WTC11 (cell line): ENCODE data around the gene PARL. TPM values are rescaled to one million over a fixed set of nuclear protein-coding genes. Genes with fewer than 3 reads are reported as not detected.

Experiments
- ATAC-seq: fragments of 200-7000 bp; cut with Tn5 transposase; 2 replicates; pipeline ENCODE4 v1.10.0; 2021; ENCODE audit warnings: mild to moderate bottlenecking, moderate library complexity
- CTCF ChIA-PET: fragments of 300-600 bp; sonication (Branson Sonifier 250); formaldehyde crosslinking; loops from one replicate; lab custom pipeline; 2021; ENCODE audit warnings: antibody characterized with exemption; lab: Charles Lee
- POLR2A ChIA-PET: fragments of 350-600 bp; sonication (Branson Sonifier 250); formaldehyde crosslinking; loops from one replicate; lab custom pipeline; 2021; ENCODE audit warnings: antibody characterized with exemption; lab: Charles Lee
- DNase-seq: peaks from one replicate; pipeline ENCODE4 v3.0.0; 2021; ENCODE audit warnings: low spot score
- H3K27ac Mint-ChIP-seq: 2 replicates; pipeline ENCODE4 v1.8.0; 2021; ENCODE audit warnings: mixed read lengths
- H3K27me3 Mint-ChIP-seq: 2 replicates; pipeline ENCODE4 v1.8.0; 2021; ENCODE audit warnings: low read depth, mild to moderate bottlenecking, moderate library complexity, mixed read lengths
- H3K36me3 Mint-ChIP-seq: 2 replicates; pipeline ENCODE4 v1.8.0; 2021; ENCODE audit warnings: mixed read lengths
- H3K4me1 Mint-ChIP-seq: 2 replicates; pipeline ENCODE4 v1.8.0; 2022; ENCODE audit warnings: mixed read lengths
- H3K4me3 Mint-ChIP-seq: 2 replicates; pipeline ENCODE4 v1.8.0; 2021; ENCODE audit warnings: mild to moderate bottlenecking, moderate library complexity, mixed read lengths
- H3K9me3 Mint-ChIP-seq: 2 replicates; pipeline ENCODE4 v1.8.0; 2021; ENCODE audit warnings: mixed read lengths
- ATF2 ChIP-seq: sonication (generic); formaldehyde crosslinking; IDR thresholded peaks from 2 replicates; pipeline ENCODE4 v1.8.1; 2022; ENCODE audit warnings: low read depth, missing genetic modification reagents, borderline replicate concordance
- CBFB ChIP-seq: sonication (generic); formaldehyde crosslinking; IDR thresholded peaks from 2 replicates; pipeline ENCODE4 v1.8.1; 2022; ENCODE audit warnings: mild to moderate bottlenecking, low read depth, missing genetic modification reagents
- CDX4 ChIP-seq: fragments of 250-450 bp; sonication (Bioruptor Pico); IDR thresholded peaks from 2 replicates; pipeline ENCODE4 v1.9.0; 2021; ENCODE audit warnings: moderate library complexity, mild to moderate bottlenecking, inconsistent platforms, borderline replicate concordance
- CREM ChIP-seq: sonication (generic); formaldehyde crosslinking; IDR thresholded peaks from 2 replicates; pipeline ENCODE4 v1.8.1; 2022; ENCODE audit warnings: mild to moderate bottlenecking, missing genetic modification reagents, moderate library complexity
- CTCF ChIP-seq: fragments of 200-600 bp; IDR thresholded peaks from 2 replicates; pipeline ENCODE4 v1.8.0; 2022; ENCODE audit warnings: antibody characterized with exemption
- E2F1 ChIP-seq: sonication (generic); formaldehyde crosslinking; IDR thresholded peaks from 2 replicates; pipeline ENCODE4 v1.8.0; 2022; ENCODE audit warnings: mild to moderate bottlenecking, missing genetic modification reagents
- E2F5 ChIP-seq: sonication (generic); formaldehyde crosslinking; IDR thresholded peaks from 2 replicates; pipeline ENCODE4 v1.8.1; 2022; ENCODE audit warnings: mild to moderate bottlenecking, moderate library complexity, missing genetic modification reagents
- ESRRA ChIP-seq: sonication (generic); formaldehyde crosslinking; IDR thresholded peaks from 2 replicates; pipeline ENCODE4 v1.8.1; 2022; ENCODE audit warnings: mild to moderate bottlenecking, missing genetic modification reagents, borderline replicate concordance
- FOXK1 ChIP-seq: sonication (generic); formaldehyde crosslinking; IDR thresholded peaks from 2 replicates; pipeline ENCODE4 v1.8.0; 2022; ENCODE audit warnings: mild to moderate bottlenecking, moderate library complexity, missing genetic modification reagents
- IRF1 ChIP-seq: sonication (generic); formaldehyde crosslinking; IDR thresholded peaks from 2 replicates; pipeline ENCODE4 v1.8.0; 2023; ENCODE audit warnings: missing genetic modification reagents
- JAZF1 ChIP-seq: fragments of 250-450 bp; sonication (Bioruptor Pico); IDR thresholded peaks from 2 replicates; pipeline ENCODE4 v1.9.0; 2021; ENCODE audit warnings: moderate library complexity, mild to moderate bottlenecking, inconsistent platforms
- JUN ChIP-seq: sonication (generic); formaldehyde crosslinking; IDR thresholded peaks from 2 replicates; pipeline ENCODE4 v1.8.0; 2023; ENCODE audit warnings: mild to moderate bottlenecking, missing genetic modification reagents
- MLX ChIP-seq: sonication (generic); formaldehyde crosslinking; IDR thresholded peaks from 2 replicates; pipeline ENCODE4 v1.8.1; 2023; ENCODE audit warnings: mild to moderate bottlenecking, missing genetic modification reagents, moderate library complexity
- OVOL2 ChIP-seq: fragments of 250-450 bp; sonication (Bioruptor Pico); IDR thresholded peaks from 2 replicates; pipeline ENCODE4 v1.9.0; 2021; ENCODE audit warnings: mild to moderate bottlenecking, borderline replicate concordance
- SOX15 ChIP-seq: fragments of 250-450 bp; sonication (Bioruptor Pico); IDR thresholded peaks from 2 replicates; pipeline ENCODE4 v1.9.0; 2021; ENCODE audit warnings: mild to moderate bottlenecking
- TEAD1 ChIP-seq: sonication (generic); formaldehyde crosslinking; IDR thresholded peaks from 2 replicates; pipeline ENCODE4 v1.8.0; 2022; ENCODE audit warnings: mild to moderate bottlenecking, missing genetic modification reagents
- TEAD4 ChIP-seq: sonication (generic); formaldehyde crosslinking; IDR thresholded peaks from 2 replicates; pipeline ENCODE4 v1.8.0; 2022; ENCODE audit warnings: mild to moderate bottlenecking, missing genetic modification reagents
- USF2 ChIP-seq: sonication (generic); formaldehyde crosslinking; IDR thresholded peaks from 2 replicates; pipeline ENCODE4 v1.8.1; 2023; ENCODE audit warnings: mild to moderate bottlenecking, missing genetic modification reagents, moderate library complexity
- ZBTB21 ChIP-seq: sonication (generic); formaldehyde crosslinking; IDR thresholded peaks from 2 replicates; pipeline ENCODE4 v1.8.1; 2023; ENCODE audit warnings: mild to moderate bottlenecking, missing genetic modification reagents, borderline replicate concordance
- ZBTB43 ChIP-seq: sonication (generic); formaldehyde crosslinking; IDR thresholded peaks from 2 replicates; pipeline ENCODE4 v1.8.1; 2023; ENCODE audit warnings: mild to moderate bottlenecking, missing genetic modification reagents
- ZNF138 ChIP-seq: sonication (generic); formaldehyde crosslinking; conservative IDR thresholded peaks from 2 replicates; pipeline ENCODE4 v1.8.1; 2022; ENCODE audit warnings: mild to moderate bottlenecking, moderate library complexity, missing genetic modification reagents
- ZNF219 ChIP-seq: sonication (generic); formaldehyde crosslinking; IDR thresholded peaks from 2 replicates; pipeline ENCODE4 v1.8.0; 2023; ENCODE audit warnings: missing genetic modification reagents, mild to moderate bottlenecking, borderline replicate concordance
- ZNF317 ChIP-seq: sonication (generic); formaldehyde crosslinking; IDR thresholded peaks from 2 replicates; pipeline ENCODE4 v1.8.1; 2023; ENCODE audit warnings: low read depth, mild to moderate bottlenecking, moderate library complexity, missing genetic modification reagents, borderline replicate concordance
- ZNF396 ChIP-seq: fragments of 250-450 bp; sonication (Bioruptor Pico); IDR thresholded peaks from 2 replicates; pipeline ENCODE4 v1.8.0; 2021; ENCODE audit warnings: mild to moderate bottlenecking, moderate library complexity, borderline replicate concordance
- ZNF416 ChIP-seq: fragments of 250-450 bp; sonication (Bioruptor Pico); IDR thresholded peaks from 2 replicates; pipeline ENCODE4 v1.9.0; 2021; ENCODE audit warnings: mild to moderate bottlenecking, inconsistent platforms
- total RNA-seq: library from RNA; stranded (reverse); gene quantifications from 3 replicates; pipeline ENCODE4 v1.2.3, GENCODE V29; 2021

PARL gene
- total RNA-seq, 1 experiment from 2014 or later: 93.5 TPM

GRCh38 chr3:183833516-183833915 is 51.2 kb downstream of the PARL start (continued):
- no peak for TF ChIP-seq IRF1
- no peak for TF ChIP-seq FOXK1 (CRISPR knock-in tag)

GRCh38 chr3:183830187-183830586 is 54.5 kb downstream of the PARL start:
- Mint-ChIP-seq H3K27me3 (no peaks in the 10 kb centered on the region), H3K4me1 (peaks cover 12% of the 10 kb centered on the region), H3K36me3 (peaks cover 18% of the 10 kb centered on the region), H3K27ac (no peak overlapping the region), H3K4me3 (no peak overlapping the region), H3K9me3 (no peaks in the 10 kb centered on the region)
- POLR2A ChIA-PET: interaction anchor here (0.6 kb wide), 1 partner anchor 309 kb away, joined by 9 read pairs; no protein-coding TSS in a partner anchor
- ATAC-seq: no peak
- CTCF ChIA-PET: no interaction called here
- no peak for DNase-seq
- TF ChIP-seq E2F5 (CRISPR knock-in tag): no peak
- TF ChIP-seq E2F1 (CRISPR knock-in tag): no peak
- TF ChIP-seq JUN (CRISPR knock-in tag): no peak
- TF ChIP-seq TEAD1 (CRISPR knock-in tag): no peak
- TF ChIP-seq ZBTB21 (CRISPR knock-in tag): no peak
- TF ChIP-seq CTCF: no peak
- TF ChIP-seq ZNF396 (CRISPR knock-in tag): no peak
- TF ChIP-seq, all 79 proteins: peak for 0

- POLR2A ChIA-PET: interaction anchor here (0.5 kb wide), 1 partner anchor 40 kb away, joined by 3 read pairs; no protein-coding TSS in a partner anchor
- no peaks in the 10 kb centered on the region for H3K9me3 Mint-ChIP-seq
- peaks cover 13% of the 10 kb centered on the region for H3K4me1 Mint-ChIP-seq
- H3K27ac Mint-ChIP-seq: no peak overlapping the region
- ATAC-seq (no peak), DNase-seq (no peak)
- H3K36me3 Mint-ChIP-seq: peaks cover 18% of the 10 kb centered on the region
- no peak overlapping the region for H3K4me3 Mint-ChIP-seq
- CTCF ChIA-PET: no interaction called here
- peaks cover under 1% of the 10 kb centered on the region for H3K27me3 Mint-ChIP-seq
- no peak for TF ChIP-seq ZNF138 (CRISPR knock-in tag)
- no peak for TF ChIP-seq ZNF317
- TF ChIP-seq CBFB: no peak
- no peak for TF ChIP-seq CDX4 (CRISPR knock-in tag)
- no peak for TF ChIP-seq CREM
- TF ChIP-seq JUN (CRISPR knock-in tag): no peak
- TF ChIP-seq ESRRA (CRISPR knock-in tag): no peak
- no peak for TF ChIP-seq ZBTB43
- no peak for TF ChIP-seq ZNF219 (CRISPR knock-in tag)
- no peak for TF ChIP-seq ZNF416 (CRISPR knock-in tag)
- no peak for TF ChIP-seq USF2 (CRISPR knock-in tag)
- TF ChIP-seq ATF2 (CRISPR knock-in tag): no peak
- no peak for TF ChIP-seq SOX15
- no peak for TF ChIP-seq TEAD1 (CRISPR knock-in tag)
- no peak for TF ChIP-seq JAZF1 (CRISPR knock-in tag)
- TF ChIP-seq OVOL2 (CRISPR knock-in tag): no peak
- TF ChIP-seq MLX: no peak
- no peak for TF ChIP-seq TEAD4
Measured at GRCh38 chr3:183829466-183829865, 55.2 kb downstream of the PARL start.
